A549 treated with RU486 at 1 μM for 4 hours (cell line): Measurements from ENCODE around the gene NIPSNAP2. TPM values are rescaled to one million over a fixed set of nuclear protein-coding genes. Genes with fewer than 3 reads are reported as not detected.

ENCODE experiments used
- total RNA-seq: library from RNA; stranded (reverse); fragments of 200-300 nt; extraction: Qiagen RNA extraction; gene quantifications from 5 replicates; pipeline ENCODE4 v1.2.3, GENCODE V29; 2022; ENCODE audit warnings: low read depth

NIPSNAP2 gene
- total RNA-seq, result 34.0 to 56.7 TPM (median 50.8 TPM) in 5 replicates

GRCh38 chr7:55964261-55965099 is at the start of gene NIPSNAP2:
TSS of gene NIPSNAP2 (plus strand) at chr7:55964585. CDS start at chr7:55964610, 25 bp downstream.

GRCh38 chr7:55951637-55952351 is 12.6 kb upstream of the NIPSNAP2 start, which contains the start of gene MRPS17:
TSS of gene MRPS17 (plus strand) at chr7:55951877. CDS start at chr7:55953196, 1,319 bp downstream.

Other genes starting within 250 kb of the NIPSNAP2 start
- not detected in 5 replicates for gene SEPTIN14, start 101.8 kb upstream of the NIPSNAP2 start, total RNA-seq
- gene ZNF713, start 77.1 kb upstream of the NIPSNAP2 start, total RNA-seq, result 0.66 to 1.2 TPM (median 0.98 TPM) in 5 replicates
- gene MRPS17, start 12.7 kb upstream of the NIPSNAP2 start, total RNA-seq, result 25.3 to 32.2 TPM (median 26.6 TPM) in 5 replicates
- gene PSPH, start 86.9 kb downstream of the NIPSNAP2 start, total RNA-seq, result 22.9 to 28.7 TPM (median 27.2 TPM) in 5 replicates
- gene CCT6A, start 87.2 kb downstream of the NIPSNAP2 start, total RNA-seq, result 259 to 281 TPM (median 272 TPM) in 5 replicates
- gene SUMF2, start 99.7 kb downstream of the NIPSNAP2 start, total RNA-seq, result 108 to 115 TPM (median 111 TPM) in 5 replicates
- gene PHKG1, start 128.4 kb downstream of the NIPSNAP2 start, total RNA-seq, result 0.21 to 0.61 TPM (median 0.44 TPM) in 5 replicates
- 553 to 739 TPM (median 700 TPM) in 5 replicates for gene CHCHD2, start 141.9 kb downstream of the NIPSNAP2 start, total RNA-seq
- gene NUPR2, start 151.8 kb downstream of the NIPSNAP2 start, total RNA-seq, result not detected in 5 replicates